K562 (cell line): ENCODE measurements around the gene ADM. TPM values are rescaled to one million over a fixed set of nuclear protein-coding genes. Genes with fewer than 3 reads are reported as not detected.

Experiments
- CHD2 ChIP-seq: IDR thresholded peaks from 2 replicates; pipeline ENCODE4 v1.6.1; 2011; ENCODE audit warnings: low read depth, low read length
- CREM ChIP-seq: IDR thresholded peaks from 2 replicates; pipeline ENCODE4 v1.6.1; 2014; ENCODE audit warnings: antibody characterized with exemption, low read depth
- DMBX1 ChIP-seq: fragments of 250-450 bp; sonication (Bioruptor Pico); IDR thresholded peaks from 2 replicates; pipeline ENCODE4 v1.8.0; 2022; ENCODE audit warnings: inconsistent platforms, mild to moderate bottlenecking, moderate library complexity, borderline replicate concordance
- FOXP1 ChIP-seq: sonication (generic); formaldehyde crosslinking; IDR thresholded peaks from 2 replicates; pipeline ENCODE4 v1.8.0; 2022; ENCODE audit warnings: mild to moderate bottlenecking, missing genetic modification reagents
- GATAD2A ChIP-seq: fragments of 450-650 bp; IDR thresholded peaks from 2 replicates; pipeline ENCODE4 v1.6.1; 2017
- KHSRP ChIP-seq: fragments of 450-650 bp; IDR thresholded peaks from 2 replicates; pipeline ENCODE4 v1.6.1; 2017
- MTA3 ChIP-seq: fragments of 450-650 bp; formaldehyde crosslinking; IDR thresholded peaks from 2 replicates; pipeline ENCODE4 v1.6.1; 2017; ENCODE audit warnings: mild to moderate bottlenecking, borderline replicate concordance
- NFATC3 ChIP-seq: fragments of 450-650 bp; IDR thresholded peaks from 2 replicates; pipeline ENCODE4 v1.6.1; 2017; ENCODE audit warnings: mild to moderate bottlenecking
- NFE2 ChIP-seq: IDR thresholded peaks from 2 replicates; pipeline ENCODE4 v1.6.1; 2014; ENCODE audit warnings: antibody characterized with exemption, low read depth
- NONO ChIP-seq, 2 experiments: fragments of 200-400 bp in 1 of 2; fragments of 450-650 bp in 1 of 2; formaldehyde crosslinking in 1 of 2; IDR thresholded peaks; 2 replicates each; pipeline ENCODE4 v1.6.1; 2017; ENCODE audit warnings: low read depth in 2 of 2, mild to moderate bottlenecking in 2 of 2, moderate library complexity in 2 of 2, low read length in 1 of 2
- NRF1 ChIP-seq, 2 experiments: fragments of 450-650 bp; IDR thresholded peaks in 1 of 2; conservative IDR thresholded peaks in 1 of 2; 2 replicates each; pipeline ENCODE4 v1.6.1; 2014; ENCODE audit warnings: mild to moderate bottlenecking in 2 of 2
- RNF2 ChIP-seq: sonication (generic); IDR thresholded peaks from 2 replicates; pipeline ENCODE4 v1.6.1; 2016
- STAT5B ChIP-seq: fragments of 250-450 bp; sonication (Bioruptor Pico); IDR thresholded peaks from 2 replicates; pipeline ENCODE4 v1.8.0; 2021; ENCODE audit warnings: mild to moderate bottlenecking, inconsistent platforms
- TEAD4 ChIP-seq, 2 experiments: sonication (generic) in 1 of 2; formaldehyde crosslinking in 1 of 2; IDR thresholded peaks; 2 replicates each; pipeline versions ENCODE4 v1.6.1 to v1.8.0; 2012 to 2022; ENCODE audit warnings: borderline replicate concordance in 1 of 2, inconsistent platforms in 1 of 2, low read length in 1 of 2, mild to moderate bottlenecking in 1 of 2, missing genetic modification reagents in 1 of 2
- ZBTB40 ChIP-seq, 2 experiments: fragments of 450-650 bp in 1 of 2; sonication (generic) in 1 of 2; formaldehyde crosslinking in 1 of 2; IDR thresholded peaks; 2 replicates each; pipeline versions ENCODE4 v1.7.1 to v1.9.0; 2016 to 2022; ENCODE audit warnings: inconsistent platforms in 1 of 2, mild to moderate bottlenecking in 1 of 2, missing genetic modification reagents in 1 of 2
- polyA plus RNA-seq, 8 experiments: library from polyadenylated mRNA; depleted of rRNA in 4 of 8; stranded (reverse) in 5 of 8; unstranded in 3 of 8; fragments of >200 nt; fragmentation: Nextera tagmentation in 2 of 8; fragmentation: Illumina TruSeq in 1 of 8; extraction: Ambion mirVana in 2 of 8; extraction: Trizol in 1 of 8; gene quantifications; 2 replicates each; pipeline versions ENCODE4 v1.2.1 to v1.2.3, GENCODE V29; 2011 to 2014; ENCODE audit warnings: inconsistent platforms in 1 of 8, missing spikeins in 1 of 8
- total RNA-seq, 7 experiments: library from RNA; depleted of rRNA in 6 of 7; stranded (reverse); fragments of >200 nt in 6 of 7; fragmentation: Illumina TruSeq in 2 of 7; extraction: Trizol in 2 of 7; gene quantifications; 2 replicates each; pipeline versions ENCODE4 v1.2.1 to v1.2.3, GENCODE V29; 2011 to 2021; ENCODE audit warnings: low replicate concordance in 1 of 7
- TF ChIP-seq, protein P1 (sequence below), 2 experiments: IDR thresholded peaks; 2 replicates each; pipeline ENCODE4 v1.6.1; 2011; ENCODE audit warnings: borderline replicate concordance in 1 of 2, control low read depth in 1 of 2, low read depth in 1 of 2, low read length in 1 of 2, mild to moderate bottlenecking in 1 of 2, mixed read lengths in 1 of 2, moderate library complexity in 1 of 2; ENCODE audit not compliant: insufficient read depth in 1 of 2, insufficient read length in 1 of 2, poor library complexity in 1 of 2, severe bottlenecking in 1 of 2; ENCODE audit errors: extremely low read depth in 1 of 2

The ADM gene
- total and polyA plus RNA-seq, 9 of the 15 experiments (the other 6 are each of a cell fraction or from before 2014, with no cell fraction given) = 0.23 to 0.49 (median 0.32) TPM; not detected in 6

GRCh38 chr11:10293423-10294289, 11.2 kb upstream of the ADM start, which contains the start of gene SBF2 (continued):
- TF ChIP-seq, protein P1, sequence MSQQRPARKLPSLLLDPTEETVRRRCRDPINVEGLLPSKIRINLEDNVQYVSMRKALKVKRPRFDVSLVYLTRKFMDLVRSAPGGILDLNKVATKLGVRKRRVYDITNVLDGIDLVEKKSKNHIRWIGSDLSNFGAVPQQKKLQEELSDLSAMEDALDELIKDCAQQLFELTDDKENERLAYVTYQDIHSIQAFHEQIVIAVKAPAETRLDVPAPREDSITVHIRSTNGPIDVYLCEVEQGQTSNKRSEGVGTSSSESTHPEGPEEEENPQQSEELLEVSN (IDR thresholded peaks at IDR 0.05; ENCODE audit: borderline replicate concordance in 1 of 2, extremely low read depth in 1 of 2, insufficient read depth in 1 of 2, insufficient read length in 1 of 2, low read depth in 1 of 2, low read length in 1 of 2, poor library complexity in 1 of 2, severe bottlenecking in 1 of 2) = peak in 1 of 2 experiments; percentile 48
- TF ChIP-seq KHSRP = no peak
- no peak for TF ChIP-seq CHD2
- TF ChIP-seq RNF2 = no peak
- TF ChIP-seq NFE2 = no peak
- no peak for TF ChIP-seq TEAD4 (IDR thresholded peaks at IDR 0.05; ENCODE audit: low read length)
- 0 out of 2 replicates have a peak, but pooled peaks have one; percentile 62 for TF ChIP-seq TEAD4 (CRISPR knock-in tag; IDR thresholded peaks at IDR 0.05; ENCODE audit: borderline replicate concordance)
- peak in 1 of 2 experiments; percentile 80; a peak in 2 of 4 replicates for TF ChIP-seq NONO (IDR thresholded peaks at IDR 0.05; ENCODE audit: low read depth in 2 of 2, low read length in 1 of 2)
- TF ChIP-seq DMBX1 (CRISPR knock-in tag) = no peak
- peak; percentile 70 for TF ChIP-seq CREM
- 0 out of 2 replicates have a peak, but pooled peaks have one; percentile 9 for TF ChIP-seq MTA3
- TF ChIP-seq FOXP1 (CRISPR knock-in tag) = 0 out of 2 replicates have a peak, but pooled peaks have one; percentile 17
- TF ChIP-seq GATAD2A = no peak
- TF ChIP-seq NFATC3 = no peak
- peak in 1 of 2 experiments; percentile 92 for TF ChIP-seq NRF1 (conservative IDR thresholded peaks at IDR 0.05 in 1 of 2, IDR thresholded peaks at IDR 0.05 in 1 of 2)
- TF ChIP-seq STAT5B (CRISPR knock-in tag) = no peak
- peak; percentile 50; the same call in 1 of the 2 replicates for TF ChIP-seq ZBTB40 (IDR thresholded peaks at IDR 0.05)
- no peak for TF ChIP-seq ZBTB40 (CRISPR knock-in tag; IDR thresholded peaks at IDR 0.05)
